MM.1S (cell line): ENCODE measurements around the gene ZIC2.

Source experiments
- CTCF ChIP-seq: fragments of 300-600 bp; sonication (generic); IDR thresholded peaks from 2 replicates; pipeline ENCODE4 v1.5.1; 2016; ENCODE audit warnings: antibody characterized with exemption, low read length, mixed read lengths
- EZH2 ChIP-seq: fragments of 300-600 bp; sonication (generic); optimal IDR thresholded peaks from 2 replicates; pipeline ENCODE3; 2017; ENCODE audit warnings: low read depth, mild to moderate bottlenecking, antibody characterized with exemption, low read length, mixed read lengths
- EZH2phosphoT487 ChIP-seq: fragments of 300-600 bp; sonication (generic); IDR thresholded peaks from 2 replicates; pipeline ENCODE4 v1.6.1; 2018; ENCODE audit warnings: antibody characterized with exemption, low read length

- TF ChIP-seq CTCF (no peak), EZH2 (no peak), EZH2phosphoT487 (no peak)
Observed at GRCh38 chr13:99987154-99988019, 5.8 kb downstream of the ZIC2 start.
